ENCODE results near the gene NEDD4L.

The NEDD4L gene

GRCh38 chr18:58125183-58125582 lies 81.2 kb downstream of the NEDD4L start:
- peak; percentile 34 for DNase-seq

GRCh38 chr18:58125756-58126155 lies 81.7 kb downstream of the NEDD4L start:
- DNase-seq = no peak

- peak; percentile 88 for DNase-seq
Observed at GRCh38 chr18:58128381-58129374, 84.7 kb downstream of the NEDD4L start.

GRCh38 chr18:58132595-58133261 lies 88.7 kb downstream of the NEDD4L start:
- DNase-seq = no peak

- peak; percentile 35 for DNase-seq
Observed at GRCh38 chr18:58135183-58135641, 91.2 kb downstream of the NEDD4L start.

- peak; percentile 87 for DNase-seq
Observed at GRCh38 chr18:58135701-58136331, 91.8 kb downstream of the NEDD4L start.

- peak; percentile 53 for DNase-seq
Observed at GRCh38 chr18:58136879-58137278, 92.9 kb downstream of the NEDD4L start.

- DNase-seq = peak; percentile 47
Observed at GRCh38 chr18:58139459-58140386, 95.7 kb downstream of the NEDD4L start.

GRCh38 chr18:58140387-58141325 lies 96.6 kb downstream of the NEDD4L start:
- DNase-seq = peak; percentile 51

GRCh38 chr18:58143386-58143785 lies 99.4 kb downstream of the NEDD4L start:
- DNase-seq = no peak

GRCh38 chr18:58144106-58144505 lies 100.1 kb downstream of the NEDD4L start:
- no peak for DNase-seq

GRCh38 chr18:58144671-58145285 lies 100.8 kb downstream of the NEDD4L start:
- peak; percentile 91 for DNase-seq

- DNase-seq = no peak
Observed at GRCh38 chr18:58146099-58146498, 102.1 kb downstream of the NEDD4L start.

- peak; percentile 67 for DNase-seq
Observed at GRCh38 chr18:58148954-58149471, 105.0 kb downstream of the NEDD4L start.

GRCh38 chr18:58150772-58151171 lies 106.7 kb downstream of the NEDD4L start:
- no peak for DNase-seq

- DNase-seq = no peak
Observed at GRCh38 chr18:58152216-58152615, 108.2 kb downstream of the NEDD4L start.

GRCh38 chr18:58152891-58153290 lies 108.9 kb downstream of the NEDD4L start:
- no peak for DNase-seq

GRCh38 chr18:58156516-58156915 lies 112.5 kb downstream of the NEDD4L start:
- no peak for DNase-seq

GRCh38 chr18:58157237-58157636 lies 113.2 kb downstream of the NEDD4L start:
- no peak for DNase-seq

- no peak for DNase-seq
Observed at GRCh38 chr18:58158008-58158407, 114.0 kb downstream of the NEDD4L start.

All from DMS53 (cell line).